Nephron progenitor cell (in vitro differentiated cells): Measurements from ENCODE around the gene AP5Z1.
A peak's percentile ranks its signal among the peaks of the same experiment; 100 is the strongest.
"Not testable (repeated sequence)": the region's sequence is repeated elsewhere in the genome, so short reads cannot be mapped to it uniquely, and the experiment has no call there.

Experiments used
- DNase-seq: peaks from one replicate; pipeline ENCODE4 v3.0.0; 2021
- H3K27ac Mint-ChIP-seq: 2 replicates; pipeline ENCODE4 v1.8.0; 2021; ENCODE audit warnings: mild to moderate bottlenecking, moderate library complexity, mixed read lengths
- H3K27me3 Mint-ChIP-seq: 2 replicates; pipeline ENCODE4 v1.8.0; 2021; ENCODE audit warnings: mild to moderate bottlenecking, low read depth, mixed read lengths; ENCODE audit not compliant: poor library complexity
- H3K36me3 Mint-ChIP-seq: 2 replicates; pipeline ENCODE4 v1.8.0; 2021; ENCODE audit warnings: low read depth, mixed read lengths
- H3K4me1 Mint-ChIP-seq: 2 replicates; pipeline ENCODE4 v1.8.0; 2021; ENCODE audit warnings: mixed read lengths
- H3K4me3 Mint-ChIP-seq: 2 replicates; pipeline ENCODE4 v1.8.0; 2021; ENCODE audit warnings: mild to moderate bottlenecking, moderate library complexity, mixed read lengths
- H3K9me3 Mint-ChIP-seq: 2 replicates; pipeline ENCODE4 v1.8.0; 2021; ENCODE audit warnings: mild to moderate bottlenecking, moderate library complexity, mixed read lengths
- CTCF ChIP-seq: fragments of 200-600 bp; sonication (generic); IDR thresholded peaks from 2 replicates; pipeline ENCODE4 v1.5.0; 2021; ENCODE audit warnings: antibody characterized with exemption

AP5Z1 gene

GRCh38 chr7:4798706-4799235, 23.3 kb downstream of the AP5Z1 start:
- DNase-seq = no peak
- no peak for TF ChIP-seq CTCF
- peaks cover 17% of the 10 kb centered on the region for H3K4me1 Mint-ChIP-seq
- H3K36me3 Mint-ChIP-seq = peaks cover 17% of the 10 kb centered on the region
- H3K4me3 Mint-ChIP-seq = no peak overlapping the region
- peaks cover 9% of the 10 kb centered on the region for H3K9me3 Mint-ChIP-seq
- H3K27ac Mint-ChIP-seq = no peak overlapping the region
- H3K27me3 Mint-ChIP-seq = peaks cover 8% of the 10 kb centered on the region

DNA sequence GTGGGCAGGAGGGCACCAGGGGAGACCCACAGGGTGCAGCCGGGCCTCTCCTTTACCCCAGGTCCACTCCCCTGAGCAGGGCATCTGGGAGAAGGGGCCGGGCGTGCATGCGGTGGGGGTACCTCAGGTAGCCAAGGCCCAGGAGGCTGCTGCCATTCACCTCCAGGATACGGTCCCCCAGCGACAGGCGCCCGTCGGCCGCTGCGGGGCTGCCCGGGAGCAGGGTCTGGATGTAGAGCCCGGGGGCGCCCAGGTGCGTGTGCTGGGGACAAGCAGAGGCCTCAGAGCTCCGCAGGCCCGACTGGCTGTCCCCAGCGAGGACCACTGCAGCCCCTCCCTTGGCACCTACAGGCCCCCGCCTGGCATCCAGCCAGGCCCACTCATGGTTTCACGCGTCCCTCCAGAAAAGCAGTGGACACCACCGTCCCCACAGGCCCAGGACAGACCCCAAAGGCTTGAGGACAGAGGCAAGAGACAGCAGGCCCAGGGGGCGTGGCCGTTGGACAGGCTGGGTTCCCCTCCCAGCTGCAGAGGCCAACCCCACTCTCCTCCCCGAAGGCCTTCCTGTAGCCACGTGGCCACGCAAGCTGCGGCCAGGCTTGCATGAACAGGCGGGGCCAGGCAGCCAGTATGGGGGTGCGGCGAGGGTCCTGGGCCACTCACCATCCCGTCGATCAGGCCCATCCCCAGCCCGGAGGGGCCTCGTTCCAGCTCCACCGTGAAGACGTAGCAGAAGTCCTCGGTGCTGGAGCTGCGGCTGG, 24.3 kb downstream of the AP5Z1 start:
- TF ChIP-seq CTCF = no peak
- peaks cover 16% of the 10 kb centered on the region for H3K4me1 Mint-ChIP-seq
- H3K9me3 Mint-ChIP-seq = peaks cover under 1% of the 10 kb centered on the region
- H3K36me3 Mint-ChIP-seq = peaks cover 8% of the 10 kb centered on the region
- peaks cover 8% of the 10 kb centered on the region for H3K27me3 Mint-ChIP-seq
- no peak overlapping the region for H3K27ac Mint-ChIP-seq
- no peak overlapping the region for H3K4me3 Mint-ChIP-seq
- DNase-seq = no peak

- no peak for DNase-seq
- Mint-ChIP-seq H3K4me3 (no peak overlapping the region), H3K9me3 (no peaks in the 10 kb centered on the region), H3K4me1 (peaks cover 16% of the 10 kb centered on the region), H3K36me3 (peaks cover 5% of the 10 kb centered on the region), H3K27ac (no peak overlapping the region), H3K27me3 (peaks cover 8% of the 10 kb centered on the region)
- TF ChIP-seq CTCF = no peak
These were observed 25.1 kb downstream of the AP5Z1 start for GRCh38 chr7:4800487-4800886.

DNA sequence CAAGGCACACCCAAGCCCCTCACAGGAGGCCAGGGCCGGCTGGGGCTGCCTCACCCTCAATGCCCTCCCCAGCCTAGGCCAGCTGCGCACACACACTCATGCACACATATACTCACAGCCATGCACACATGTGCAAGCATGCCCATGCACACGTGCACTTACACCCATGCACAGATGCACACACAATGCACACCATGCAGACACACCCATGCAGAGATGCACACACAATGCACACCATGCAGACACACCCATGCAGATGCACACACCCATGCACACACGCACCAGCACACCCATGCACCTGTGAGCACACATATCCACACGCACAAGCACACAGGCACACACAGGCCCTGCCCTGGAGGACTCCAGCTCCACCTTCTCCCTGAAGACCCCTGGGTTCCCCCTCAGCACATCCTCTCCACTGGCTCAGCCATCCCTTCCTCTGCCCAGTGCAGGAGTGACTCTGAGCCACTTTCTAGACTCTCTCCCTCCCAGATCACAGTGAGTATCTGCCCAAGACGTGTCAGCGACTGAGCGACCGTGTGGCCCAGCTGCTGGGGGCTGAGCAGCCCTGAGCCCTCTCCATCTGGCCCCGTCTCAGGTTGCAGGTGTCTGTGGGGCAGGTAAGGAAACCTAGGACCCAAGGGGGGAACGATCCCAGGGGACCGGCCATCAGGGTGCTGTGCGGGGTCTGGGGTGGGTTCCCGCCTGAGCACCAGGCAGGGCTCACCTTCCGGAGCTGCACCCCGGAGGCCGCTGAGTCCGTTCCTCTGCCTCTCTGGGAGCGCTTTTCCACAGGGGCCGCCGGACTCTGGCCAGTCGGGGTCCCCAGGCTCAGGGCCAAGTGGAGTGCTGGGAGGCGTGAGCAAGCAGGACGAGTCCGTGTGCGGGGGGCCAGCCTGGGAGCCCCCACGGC, 25.8 kb downstream of the AP5Z1 start:
- no peak for DNase-seq
- no peak for TF ChIP-seq CTCF
- peaks cover 2% of the 10 kb centered on the region for H3K36me3 Mint-ChIP-seq
- H3K4me1 Mint-ChIP-seq = peaks cover 17% of the 10 kb centered on the region
- H3K27me3 Mint-ChIP-seq = peaks cover 5% of the 10 kb centered on the region
- H3K4me3 Mint-ChIP-seq = no peak overlapping the region
- H3K27ac Mint-ChIP-seq = peak overlapping the region; percentile 16
- no peaks in the 10 kb centered on the region for H3K9me3 Mint-ChIP-seq

GRCh38 chr7:4801839-4802231, 26.4 kb downstream of the AP5Z1 start:
- no peaks in the 10 kb centered on the region for H3K27me3 Mint-ChIP-seq
- no peak for TF ChIP-seq CTCF
- no peaks in the 10 kb centered on the region for H3K36me3 Mint-ChIP-seq
- H3K9me3 Mint-ChIP-seq = no peaks in the 10 kb centered on the region
- H3K4me1 Mint-ChIP-seq = peaks cover 23% of the 10 kb centered on the region
- no peak overlapping the region for H3K4me3 Mint-ChIP-seq
- no peak for DNase-seq
- H3K27ac Mint-ChIP-seq = no peak overlapping the region

DNA sequence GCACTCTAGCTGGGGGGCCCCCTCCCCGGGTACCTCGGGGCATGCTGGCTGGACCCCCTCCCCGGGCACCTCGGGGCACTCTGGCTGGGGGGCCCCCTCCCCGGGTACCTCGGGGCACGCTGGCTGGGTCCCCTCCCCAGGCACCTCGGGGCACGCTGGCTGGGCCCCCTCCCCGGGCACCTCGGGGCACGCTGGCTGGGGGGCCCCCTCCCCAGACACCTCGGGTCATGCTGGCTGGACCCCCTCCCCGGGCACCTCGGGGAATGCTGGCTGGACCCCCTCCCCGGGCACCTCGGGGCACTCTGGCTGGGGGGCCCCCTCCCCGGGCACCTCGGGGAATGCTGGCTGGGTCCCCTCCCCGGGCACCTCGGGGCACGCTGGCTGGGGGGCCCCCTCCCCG, 27.2 kb downstream of the AP5Z1 start:
- H3K27ac Mint-ChIP-seq, H3K9me3 Mint-ChIP-seq, DNase-seq, H3K27me3 Mint-ChIP-seq, H3K36me3 Mint-ChIP-seq, H3K4me3 Mint-ChIP-seq: not testable (repeated sequence)
- H3K4me1 Mint-ChIP-seq = peaks cover 27% of the 10 kb centered on the region
